Naive thymus-derived CD4-positive, alpha-beta T cell (primary cell): ENCODE measurements around the gene TRIM9. TPM values are rescaled to one million over a fixed set of nuclear protein-coding genes. Genes with fewer than 3 reads are reported as not detected.

Experiments
- ATAC-seq: fragments of 150-1000 bp; cut with Tn5 transposase; 2 replicates; pipeline ENCODE4 v1.10.0; 2021; ENCODE audit warnings: mild to moderate bottlenecking, moderate library complexity
- CTCF ChIA-PET: fragments of 350-600 bp; sonication (Branson Sonifier 250); formaldehyde crosslinking; loops from one replicate; lab custom pipeline; 2021; ENCODE audit warnings: antibody characterized with exemption; lab: Charles Lee
- POLR2A ChIA-PET: fragments of 350-600 bp; sonication (Branson Sonifier 250); formaldehyde crosslinking; loops from one replicate; lab custom pipeline; 2021; ENCODE audit warnings: antibody characterized with exemption, inconsistent platforms; lab: Charles Lee
- DNase-seq, 9 donors: peaks; one replicate each; pipeline versions ENCODE4 v3.0.0 to v3.0.0-alpha.2; 2020 to 2022; ENCODE audit warnings: mixed read lengths in 1 of 9
- H3K27ac ChIP-seq: one replicate; pipeline ENCODE4 v1.7.0; 2013; ENCODE audit warnings: mild to moderate bottlenecking, low read depth, low read length, moderate library complexity
- H3K27me3 ChIP-seq, 2 donors: one replicate each; pipeline ENCODE4 v1.7.0; 2013; ENCODE audit warnings: low read length in 2 of 2, mild to moderate bottlenecking in 2 of 2, moderate library complexity in 2 of 2; ENCODE audit not compliant: control insufficient read depth in 2 of 2, insufficient read depth in 2 of 2
- H3K36me3 ChIP-seq, 3 experiments: 1 replicate in 2 of 3; 2 replicates in 1 of 3; pipeline ENCODE4 v1.7.0; 2013; ENCODE audit warnings: low read length in 3 of 3, mild to moderate bottlenecking in 3 of 3, moderate library complexity in 1 of 3; ENCODE audit not compliant: insufficient read depth in 3 of 3, control insufficient read depth in 2 of 3
- H3K4me1 ChIP-seq, 2 donors: one replicate each; pipeline ENCODE4 v1.7.0; 2013; ENCODE audit warnings: low read length in 2 of 2, mild to moderate bottlenecking in 2 of 2, moderate library complexity in 1 of 2; ENCODE audit not compliant: control insufficient read depth in 2 of 2, insufficient read depth in 2 of 2
- H3K4me3 ChIP-seq: 2 replicates; pipeline ENCODE4 v1.7.0; 2013; ENCODE audit warnings: mild to moderate bottlenecking, low read length
- H3K9me3 ChIP-seq, 3 experiments: 1 replicate in 2 of 3; 2 replicates in 1 of 3; pipeline ENCODE4 v1.7.0; 2013; ENCODE audit warnings: low read length in 3 of 3; ENCODE audit not compliant: control insufficient read depth in 2 of 3
- H3K27ac Mint-ChIP-seq, 9 donors: one replicate each; pipeline ENCODE4 v1.8.0; 2020 to 2022; ENCODE audit warnings: mixed read lengths in 9 of 9, mild to moderate bottlenecking in 8 of 9, moderate library complexity in 5 of 9, inconsistent platforms in 2 of 9
- H3K27me3 Mint-ChIP-seq, 5 donors: one replicate each; pipeline ENCODE4 v1.8.0; 2021 to 2022; ENCODE audit warnings: mixed read lengths in 5 of 5, mild to moderate bottlenecking in 1 of 5
- H3K36me3 Mint-ChIP-seq, 5 donors: one replicate each; pipeline ENCODE4 v1.8.0; 2020 to 2022; ENCODE audit warnings: mixed read lengths in 5 of 5, mild to moderate bottlenecking in 3 of 5, inconsistent platforms in 1 of 5
- H3K4me1 Mint-ChIP-seq, 7 donors: one replicate each; pipeline ENCODE4 v1.8.0; 2020 to 2022; ENCODE audit warnings: mixed read lengths in 7 of 7, mild to moderate bottlenecking in 3 of 7, inconsistent platforms in 1 of 7
- H3K4me3 Mint-ChIP-seq, 10 donors: one replicate each; pipeline ENCODE4 v1.8.0; 2020 to 2022; ENCODE audit warnings: mild to moderate bottlenecking in 10 of 10, mixed read lengths in 10 of 10, moderate library complexity in 6 of 10, inconsistent platforms in 2 of 10
- H3K9me3 Mint-ChIP-seq, 11 donors: one replicate each; pipeline ENCODE4 v1.8.0; 2020 to 2022; ENCODE audit warnings: mixed read lengths in 11 of 11, mild to moderate bottlenecking in 4 of 11, inconsistent platforms in 1 of 11, moderate library complexity in 1 of 11
- intact Hi-C, 2 donors: fragments of 100-400 bp; cut with micrococcal nuclease; formaldehyde crosslinking; loops; one replicate each; pipeline ENCODE4 v1.15.1; 2023
- polyA plus RNA-seq, 2 donors: library from polyadenylated mRNA; unstranded; fragments of 300-500 nt; fragmentation: Illumina TruSeq; gene quantifications; one replicate each; pipeline ENCODE4 v1.2.3, GENCODE V29; 2021
- total RNA-seq, 6 experiments: library from RNA in 5 of 6; stranded (reverse) in 5 of 6; gene quantifications; 1 replicate in 5 of 6; 2 replicates in 1 of 6; pipeline ENCODE4 v1.2.3 and lab custom pipeline; 2021 to 2026

TRIM9 gene
- total and polyA plus RNA-seq, 7 experiments from 2014 or later: 0.04 to 1.7 (median 0.37) TPM

DNA sequence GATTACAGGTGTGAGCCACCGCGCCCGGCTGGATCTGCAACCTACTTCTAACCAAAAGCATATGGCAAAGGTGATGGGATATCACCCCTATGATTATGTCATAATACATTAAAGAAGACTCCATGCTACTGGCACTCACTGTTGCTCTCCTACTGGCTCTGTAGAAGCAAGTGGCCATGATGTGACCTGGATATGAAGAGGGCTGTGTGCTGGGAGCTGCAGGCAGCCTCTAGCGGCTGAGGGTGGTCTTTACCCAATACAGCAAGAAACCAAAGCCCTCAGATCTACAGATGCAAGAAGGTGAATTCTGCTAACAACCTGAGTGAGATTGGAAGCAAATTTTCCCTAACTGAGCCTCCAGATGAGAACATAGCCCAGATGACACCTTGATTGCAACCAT is 34.2 kb upstream of the TRIM9 start:
- Mint-ChIP-seq H3K27ac (no peak overlapping the region), H3K27me3 (peaks cover 5 to 45% (median 19%) of the 10 kb centered on the region in 5 donors), H3K4me1 (no peaks in the 10 kb centered on the region), H3K9me3 (peaks cover 0 to 22% (median 8%) of the 10 kb centered on the region in 11 donors), H3K36me3 (peaks cover 0 to 5% (median 5%) of the 10 kb centered on the region in 5 donors), H3K4me3 (no peak overlapping the region)
- Histone ChIP-seq H3K9me3 (no peaks in the 10 kb centered on the region), H3K36me3 (no peaks in the 10 kb centered on the region), H3K4me3 (no peak overlapping the region), H3K27me3 (no peaks in the 10 kb centered on the region), H3K27ac (no peak overlapping the region), H3K4me1 (no peaks in the 10 kb centered on the region)
- ChIA-PET POLR2A (no interaction called here), CTCF (no interaction called here)
- no peak for ATAC-seq
- intact Hi-C loops: no loop called here
- no peak for DNase-seq

GRCh38 chr14:51124029-51124428 is 29.1 kb upstream of the TRIM9 start:
- intact Hi-C loops: no loop called here
- POLR2A ChIA-PET: no interaction called here
- no peak overlapping the region for H3K4me3 Mint-ChIP-seq

GRCh38 chr14:51121096-51121495 is 26.2 kb upstream of the TRIM9 start:
- no peak overlapping the region for H3K4me3 ChIP-seq
- Mint-ChIP-seq H3K4me1 (no peaks in the 10 kb centered on the region), H3K9me3 (peaks cover 0 to 1% (median 0%) of the 10 kb centered on the region in 11 donors), H3K27ac (no peak overlapping the region), H3K27me3 (peaks cover 0 to 15% (median 5%) of the 10 kb centered on the region in 5 donors), H3K36me3 (no peaks in the 10 kb centered on the region), H3K4me3 (no peak overlapping the region)
- no peak overlapping the region for H3K27ac ChIP-seq
- H3K4me1 ChIP-seq: no peaks in the 10 kb centered on the region
- no peak for ATAC-seq
- ChIA-PET CTCF (no interaction called here), POLR2A (no interaction called here)
- intact Hi-C loops: no loop called here
- H3K36me3 ChIP-seq: no peaks in the 10 kb centered on the region
- H3K9me3 ChIP-seq: no peaks in the 10 kb centered on the region
- no peaks in the 10 kb centered on the region for H3K27me3 ChIP-seq
- no peak for DNase-seq

More at GRCh38 chr14:51124029-51124428, 29.1 kb upstream of the TRIM9 start:
- Mint-ChIP-seq H3K27ac (no peak overlapping the region), H3K4me1 (no peaks in the 10 kb centered on the region), H3K9me3 (peaks cover 0 to 5% (median 0%) of the 10 kb centered on the region in 11 donors), H3K27me3 (peaks cover 0 to 23% (median 11%) of the 10 kb centered on the region in 5 donors), H3K36me3 (no peaks in the 10 kb centered on the region)
- no peak overlapping the region for H3K4me3 ChIP-seq
- no peaks in the 10 kb centered on the region for H3K9me3 ChIP-seq
- H3K4me1 ChIP-seq: no peaks in the 10 kb centered on the region
- CTCF ChIA-PET: no interaction called here
- no peaks in the 10 kb centered on the region for H3K36me3 ChIP-seq
- no peak for DNase-seq
- no peaks in the 10 kb centered on the region for H3K27me3 ChIP-seq
- ATAC-seq: no peak
- no peak overlapping the region for H3K27ac ChIP-seq

DNA sequence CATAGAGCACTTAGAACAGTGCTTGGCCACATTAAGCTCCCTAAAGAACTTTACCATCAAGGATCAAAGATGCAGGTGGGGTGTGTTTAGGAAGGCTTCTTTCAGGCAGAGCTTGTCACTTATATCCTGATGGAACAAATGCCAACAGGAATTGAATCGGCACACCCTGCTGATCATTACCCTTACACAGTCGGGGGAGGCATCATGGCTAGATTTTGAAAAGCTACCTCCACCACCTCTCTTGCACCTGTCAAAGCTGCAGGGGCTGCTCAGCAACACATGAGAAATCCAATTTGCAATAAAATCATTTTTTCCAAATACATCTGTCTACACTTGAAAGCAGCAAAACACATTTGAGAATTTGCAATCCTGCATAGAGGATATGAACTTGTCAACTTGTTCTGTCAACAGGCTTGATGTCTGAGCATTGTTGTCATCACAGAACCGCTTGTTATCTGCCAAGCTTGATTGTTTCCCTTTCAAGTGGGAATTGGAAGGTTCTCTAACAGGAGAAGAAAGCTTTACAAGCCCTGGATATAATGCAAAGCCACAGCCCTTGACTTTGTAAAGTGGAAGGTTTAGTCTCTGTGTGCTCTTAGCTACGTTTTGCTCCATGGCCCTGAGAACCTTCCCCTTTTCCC is 24.6 kb upstream of the TRIM9 start:
- H3K27me3 ChIP-seq: no peaks in the 10 kb centered on the region
- DNase-seq: no peak
- no peak overlapping the region for H3K27ac Mint-ChIP-seq
- CTCF ChIA-PET: no interaction called here
- H3K9me3 ChIP-seq: no peaks in the 10 kb centered on the region
- no peak overlapping the region for H3K4me3 ChIP-seq
- no peaks in the 10 kb centered on the region for H3K36me3 ChIP-seq
- peaks cover 0 to 1% (median 0%) of the 10 kb centered on the region in 11 donors for H3K9me3 Mint-ChIP-seq
- H3K4me3 Mint-ChIP-seq: no peak overlapping the region
- POLR2A ChIA-PET: no interaction called here
- no peak for ATAC-seq
- intact Hi-C loops: no loop called here
- no peaks in the 10 kb centered on the region for H3K36me3 Mint-ChIP-seq
- no peaks in the 10 kb centered on the region for H3K4me1 ChIP-seq
- no peaks in the 10 kb centered on the region for H3K4me1 Mint-ChIP-seq
- H3K27ac ChIP-seq: no peak overlapping the region
- peaks cover 0 to 15% (median 5%) of the 10 kb centered on the region in 5 donors for H3K27me3 Mint-ChIP-seq

DNA sequence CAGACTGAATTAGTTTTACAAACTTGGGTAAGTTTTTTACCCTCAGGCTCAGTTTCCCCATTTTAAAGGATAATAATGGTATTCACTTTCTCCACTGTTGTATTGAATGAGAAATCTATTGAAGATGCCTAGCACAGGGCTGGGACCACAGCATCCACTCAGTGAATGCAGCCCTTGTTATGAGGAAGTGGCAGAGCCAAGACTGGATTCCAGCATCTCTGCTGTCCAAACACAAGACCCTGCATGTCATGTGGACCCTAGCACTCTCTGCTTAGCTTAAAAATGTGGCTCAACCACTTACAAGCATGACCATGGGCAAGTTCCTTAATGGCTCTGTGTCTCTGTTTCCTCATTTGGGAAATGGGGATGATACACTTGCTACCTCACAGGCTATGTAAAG is 24.1 kb upstream of the TRIM9 start:
- H3K4me1 ChIP-seq: no peaks in the 10 kb centered on the region
- peaks cover 0 to 15% (median 5%) of the 10 kb centered on the region in 5 donors for H3K27me3 Mint-ChIP-seq
- H3K9me3 Mint-ChIP-seq: peaks cover 0 to 1% (median 0%) of the 10 kb centered on the region in 11 donors
- H3K4me3 ChIP-seq: no peak overlapping the region
- H3K36me3 Mint-ChIP-seq: no peaks in the 10 kb centered on the region
- no peak overlapping the region for H3K4me3 Mint-ChIP-seq
- DNase-seq (no peak), ATAC-seq (no peak)
- ChIA-PET CTCF (no interaction called here), POLR2A (no interaction called here)
- no peaks in the 10 kb centered on the region for H3K27me3 ChIP-seq
- no peaks in the 10 kb centered on the region for H3K36me3 ChIP-seq
- no peak overlapping the region for H3K27ac Mint-ChIP-seq
- intact Hi-C loops: no loop called here
- H3K9me3 ChIP-seq: no peaks in the 10 kb centered on the region
- H3K27ac ChIP-seq: no peak overlapping the region
- no peaks in the 10 kb centered on the region for H3K4me1 Mint-ChIP-seq

DNA sequence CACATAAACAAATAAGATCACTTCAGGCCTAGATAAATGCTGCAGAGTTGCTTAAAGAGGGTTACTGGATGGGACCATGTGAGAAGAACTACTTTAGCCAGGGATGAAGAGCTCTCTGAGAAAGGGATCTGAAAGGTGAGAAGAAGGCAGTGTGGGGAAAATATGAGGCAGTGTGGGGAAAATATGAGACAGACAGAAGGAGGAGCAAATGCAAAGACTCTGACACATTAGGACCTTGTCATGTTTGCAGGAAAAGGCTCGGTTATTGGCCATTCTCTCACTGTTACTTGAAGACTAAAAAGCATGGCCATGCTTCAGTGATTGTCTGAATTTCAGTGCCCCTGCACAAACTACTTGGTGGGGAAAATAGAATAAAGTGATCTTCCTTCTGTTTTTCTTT is 22.7 kb upstream of the TRIM9 start:
- no peak overlapping the region for H3K4me3 Mint-ChIP-seq
- intact Hi-C loops: no loop called here
- POLR2A ChIA-PET: no interaction called here
- no peak overlapping the region for H3K4me3 ChIP-seq
- H3K27ac Mint-ChIP-seq: no peak overlapping the region
- no peak overlapping the region for H3K27ac ChIP-seq
- no peaks in the 10 kb centered on the region for H3K36me3 ChIP-seq
- H3K9me3 ChIP-seq: no peaks in the 10 kb centered on the region
- H3K27me3 ChIP-seq: no peaks in the 10 kb centered on the region
- no peaks in the 10 kb centered on the region for H3K9me3 Mint-ChIP-seq
- no peaks in the 10 kb centered on the region for H3K4me1 Mint-ChIP-seq
- DNase-seq (no peak), ATAC-seq (no peak)
- CTCF ChIA-PET: no interaction called here
- H3K4me1 ChIP-seq: no peaks in the 10 kb centered on the region
- H3K27me3 Mint-ChIP-seq: peaks cover 0 to 13% (median 4%) of the 10 kb centered on the region in 5 donors
- no peaks in the 10 kb centered on the region for H3K36me3 Mint-ChIP-seq

DNA sequence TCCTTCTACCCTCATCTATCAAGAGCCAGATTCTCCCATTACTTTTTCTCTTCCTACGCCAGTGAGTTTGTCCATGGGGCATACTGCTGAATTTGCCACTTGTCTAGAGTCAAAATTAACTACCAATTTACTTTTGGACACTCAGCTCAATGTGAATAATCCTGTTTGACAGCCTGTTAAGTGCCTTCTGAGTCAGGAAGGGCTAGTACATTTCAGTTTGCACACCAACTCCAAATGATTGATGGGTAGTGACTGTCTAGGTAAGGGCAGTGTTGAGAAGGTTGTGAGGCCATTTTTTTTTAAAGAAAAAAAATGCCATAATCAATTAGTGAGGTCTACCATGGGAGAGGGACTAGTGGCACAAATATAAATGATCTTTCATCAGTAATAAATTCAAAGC is 21.8 kb upstream of the TRIM9 start:
- DNase-seq: no peak
- POLR2A ChIA-PET: no interaction called here
- no peak overlapping the region for H3K4me3 ChIP-seq
- CTCF ChIA-PET: no interaction called here
- H3K36me3 ChIP-seq: no peaks in the 10 kb centered on the region
- H3K27me3 Mint-ChIP-seq: peaks cover 0 to 5% (median 5%) of the 10 kb centered on the region in 5 donors
- no peak overlapping the region for H3K4me3 Mint-ChIP-seq
- no peak for ATAC-seq
- H3K4me1 Mint-ChIP-seq: no peaks in the 10 kb centered on the region
- no peak overlapping the region for H3K27ac Mint-ChIP-seq
- H3K9me3 Mint-ChIP-seq: no peaks in the 10 kb centered on the region
- H3K9me3 ChIP-seq: no peaks in the 10 kb centered on the region
- H3K36me3 Mint-ChIP-seq: no peaks in the 10 kb centered on the region
- no peaks in the 10 kb centered on the region for H3K4me1 ChIP-seq
- intact Hi-C loops: no loop called here
- H3K27me3 ChIP-seq: no peaks in the 10 kb centered on the region
- no peak overlapping the region for H3K27ac ChIP-seq
